H9 (cell line): ENCODE data around the gene CRY2. TPM values are rescaled to one million over a fixed set of nuclear protein-coding genes. Genes with fewer than 3 reads are reported as not detected.

Experiments used
- DNase-seq: peaks from one replicate; pipeline ENCODE4 v3.0.0-alpha.2; 2017
- H2AFZ ChIP-seq: one replicate; pipeline ENCODE4 v1.6.1; 2013; ENCODE audit warnings: mild to moderate bottlenecking, low read length, control low read depth, moderate library complexity
- H2AK5ac ChIP-seq: 2 replicates; pipeline ENCODE4 v1.6.1; 2013; ENCODE audit warnings: low read length, control low read depth, mixed read lengths; ENCODE audit not compliant: insufficient read length
- H2BK120ac ChIP-seq: one replicate; pipeline ENCODE4 v1.6.1; 2013; ENCODE audit warnings: low read depth, mild to moderate bottlenecking, low read length, control low read depth, inconsistent platforms; ENCODE audit not compliant: poor library complexity, severe bottlenecking
- H2BK12ac ChIP-seq: 2 replicates; pipeline ENCODE4 v1.6.1; 2013; ENCODE audit warnings: low read length, control low read depth, mixed read lengths, low read depth; ENCODE audit not compliant: insufficient read length
- H2BK15ac ChIP-seq: 2 replicates; pipeline ENCODE4 v1.6.1; 2013; ENCODE audit warnings: low read depth, low read length, control low read depth
- H2BK20ac ChIP-seq: one replicate; pipeline ENCODE4 v1.6.1; 2013; ENCODE audit warnings: low read depth, mild to moderate bottlenecking, low read length, control low read depth, inconsistent platforms; ENCODE audit not compliant: poor library complexity, severe bottlenecking
- H2BK5ac ChIP-seq: 2 replicates; pipeline ENCODE4 v1.6.1; 2013; ENCODE audit warnings: low read length, control low read depth, mixed read lengths; ENCODE audit not compliant: insufficient read length
- H3K14ac ChIP-seq: 2 replicates; pipeline ENCODE4 v1.6.1; 2013; ENCODE audit warnings: low read length, control low read depth; ENCODE audit not compliant: insufficient read depth
- H3K18ac ChIP-seq: 2 replicates; pipeline ENCODE4 v1.6.1; 2013; ENCODE audit warnings: low read depth, mild to moderate bottlenecking, mixed read lengths, low read length, control low read depth; ENCODE audit not compliant: insufficient read length
- H3K23ac ChIP-seq: 2 replicates; pipeline ENCODE4 v1.6.1; 2013; ENCODE audit warnings: low read length, control low read depth, mixed read lengths, low read depth; ENCODE audit not compliant: insufficient read length
- H3K23me2 ChIP-seq: 2 replicates; pipeline ENCODE4 v1.6.1; 2013; ENCODE audit warnings: low read depth, mild to moderate bottlenecking, mixed read lengths, low read length, control low read depth; ENCODE audit not compliant: insufficient read length, poor library complexity, severe bottlenecking
- H3K27ac ChIP-seq: 2 replicates; pipeline ENCODE4 v1.5.1; 2013; ENCODE audit warnings: low read length, control low read depth, mixed read lengths, low read depth; ENCODE audit not compliant: insufficient read length
- H3K27me3 ChIP-seq: 2 replicates; pipeline ENCODE4 v1.6.1; 2013; ENCODE audit warnings: low read length, control low read depth, inconsistent platforms; ENCODE audit not compliant: insufficient read depth
- H3K4ac ChIP-seq: 2 replicates; pipeline ENCODE4 v1.6.1; 2013; ENCODE audit warnings: low read depth, mild to moderate bottlenecking, control low read depth, inconsistent platforms, low read length, moderate library complexity
- H3K4me1 ChIP-seq: 2 replicates; pipeline ENCODE4 v1.6.1; 2013; ENCODE audit warnings: low read length, control low read depth, inconsistent platforms; ENCODE audit not compliant: insufficient read depth
- H3K4me2 ChIP-seq: 2 replicates; pipeline ENCODE4 v1.6.1; 2013; ENCODE audit warnings: low read length, control low read depth, mixed read lengths; ENCODE audit not compliant: insufficient read length, insufficient read depth
- H3K56ac ChIP-seq: 2 replicates; pipeline ENCODE4 v1.6.1; 2013; ENCODE audit warnings: low read depth, mild to moderate bottlenecking, mixed read lengths, low read length, control low read depth; ENCODE audit not compliant: insufficient read length
- H3K79me1 ChIP-seq: 2 replicates; pipeline ENCODE4 v1.6.1; 2013; ENCODE audit warnings: low read depth, mild to moderate bottlenecking, moderate library complexity, low read length, control low read depth, inconsistent platforms; ENCODE audit not compliant: insufficient read depth, poor library complexity, severe bottlenecking
- H3K79me2 ChIP-seq: 2 replicates; pipeline ENCODE4 v1.6.1; 2013; ENCODE audit warnings: low read length, control low read depth, inconsistent platforms; ENCODE audit not compliant: insufficient read depth
- H3K9ac ChIP-seq: 2 replicates; pipeline ENCODE4 v1.6.1; 2013; ENCODE audit warnings: low read length, control low read depth, mixed read lengths; ENCODE audit not compliant: insufficient read length; ENCODE audit errors: extremely low read depth
- H3K9me3 ChIP-seq: one replicate; pipeline ENCODE4 v1.6.1; 2013; ENCODE audit warnings: low read depth, low read length, inconsistent platforms; ENCODE audit not compliant: control insufficient read depth
- H3T11ph ChIP-seq: one replicate; pipeline ENCODE4 v1.6.1; 2013; ENCODE audit warnings: mild to moderate bottlenecking, low read length, control low read depth, inconsistent platforms
- H4K20me1 ChIP-seq: one replicate; pipeline ENCODE4 v1.6.1; 2013; ENCODE audit not compliant: control insufficient read depth, insufficient read length, insufficient read depth
- H4K5ac ChIP-seq: 2 replicates; pipeline ENCODE4 v1.6.1; 2013; ENCODE audit warnings: low read depth, mild to moderate bottlenecking, mixed read lengths, low read length, control low read depth; ENCODE audit not compliant: insufficient read length
- H4K8ac ChIP-seq: replicated peaks from 2 replicates; pipeline ENCODE4 v1.6.1; 2013; ENCODE audit warnings: low read length, control low read depth, mixed read lengths, low read depth; ENCODE audit not compliant: insufficient read length
- H4K91ac ChIP-seq: 2 replicates; pipeline ENCODE4 v1.6.1; 2013; ENCODE audit warnings: low read depth, mild to moderate bottlenecking, moderate library complexity, mixed read lengths, low read length, control low read depth; ENCODE audit not compliant: insufficient read length
- H3K27ac Mint-ChIP-seq, 3 experiments: 2 replicates in 2 of 3; 3 replicates in 1 of 3; pipeline ENCODE4 v1.8.0; 2020 to 2021; ENCODE audit warnings: mixed read lengths in 3 of 3, mild to moderate bottlenecking in 1 of 3, moderate library complexity in 1 of 3
- H3K27me3 Mint-ChIP-seq: 2 replicates; pipeline ENCODE4 v1.8.0; 2021; ENCODE audit warnings: low read depth, mild to moderate bottlenecking, moderate library complexity, mixed read lengths
- H3K36me3 Mint-ChIP-seq, 3 experiments: 2 replicates in 2 of 3; 3 replicates in 1 of 3; pipeline ENCODE4 v1.8.0; 2020 to 2021; ENCODE audit warnings: low read depth in 3 of 3, mixed read lengths in 3 of 3; ENCODE audit not compliant: insufficient read depth in 1 of 3
- H3K4me1 Mint-ChIP-seq, 2 experiments: 2 replicates each; pipeline ENCODE4 v1.8.0; 2020; ENCODE audit warnings: mixed read lengths in 2 of 2
- H3K4me3 Mint-ChIP-seq, 2 experiments: 2 replicates in 1 of 2; 3 replicates in 1 of 2; pipeline ENCODE4 v1.8.0; 2020 to 2021; ENCODE audit warnings: mild to moderate bottlenecking in 2 of 2, mixed read lengths in 2 of 2, moderate library complexity in 1 of 2
- H3K9me3 Mint-ChIP-seq, 2 experiments: 2 replicates in 1 of 2; 3 replicates in 1 of 2; pipeline ENCODE4 v1.8.0; 2020; ENCODE audit warnings: mild to moderate bottlenecking in 2 of 2, mixed read lengths in 2 of 2, moderate library complexity in 1 of 2
- WGBS: extraction: QIAGEN DNeasy Blood & Tissue Kit; methylation state at CpG from one replicate; pipeline ENCODE4 v1.1.7; 2013; ENCODE audit warnings: missing lambda C conversion rate, low lambda C conversion rate, mixed read lengths; ENCODE audit not compliant: insufficient read length; ENCODE audit errors: extremely low coverage; 5-methylcytosine and 5-hydroxymethylcytosine counted together
- total RNA-seq: library from RNA; stranded (reverse); gene quantifications from 2 replicates; pipeline ENCODE4 v1.2.1, GENCODE V29; 2021
- TF ChIP-seq, protein P1 (sequence below): fragments of 200-600 bp; sonication (generic); conservative IDR thresholded peaks from 3 replicates; pipeline ENCODE4 v1.8.0; 2021; ENCODE audit warnings: antibody characterized with exemption, mild to moderate bottlenecking

The CRY2 gene
- total RNA-seq, 1 experiment from 2014 or later, result 14.4 TPM

DNA sequence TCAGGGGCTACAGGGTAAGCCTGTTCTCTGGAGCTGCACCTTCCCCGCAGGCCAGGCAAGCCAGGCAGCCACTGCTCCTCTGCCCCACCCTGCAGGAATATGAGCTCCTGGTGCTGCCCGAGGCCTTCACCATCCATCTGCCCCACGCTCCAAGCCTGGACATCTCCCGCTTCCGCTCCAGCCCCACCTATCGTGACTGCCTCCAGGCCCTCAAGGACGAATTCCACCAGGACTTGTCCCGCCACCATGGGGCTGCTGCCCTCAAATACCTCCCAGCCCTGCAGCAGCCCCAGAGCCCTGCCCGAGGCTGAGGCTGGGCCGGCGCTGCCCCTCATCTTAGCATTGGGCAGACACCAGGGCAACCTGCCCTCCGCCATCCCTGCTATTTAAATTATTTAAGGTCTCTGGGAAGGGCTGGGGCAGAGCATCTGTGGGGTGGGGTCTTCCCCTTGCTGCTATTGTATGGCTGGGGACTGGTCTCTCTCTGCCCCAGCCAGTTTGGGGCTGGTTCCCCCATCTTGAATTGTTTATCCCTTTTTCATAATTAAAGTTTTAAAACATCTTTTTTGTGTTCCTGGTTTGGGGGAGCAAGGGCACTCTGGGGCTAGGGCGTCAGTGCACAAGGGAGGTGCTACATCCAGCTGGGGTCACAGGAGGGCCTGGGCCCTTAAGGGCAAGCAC is 81.4 kb downstream of the CRY2 start:
- no peak overlapping the region for H3K14ac ChIP-seq
- H3K4me1 Mint-ChIP-seq, result peaks cover 11 to 13% of the 10 kb centered on the region in 2 experiments
- no peak overlapping the region for H3K27ac Mint-ChIP-seq
- no peak overlapping the region for H3K56ac ChIP-seq
- H3K4me1 ChIP-seq, result no peaks in the 10 kb centered on the region
- H4K91ac ChIP-seq, result no peak overlapping the region
- no peak overlapping the region for H2BK20ac ChIP-seq
- H3K9ac ChIP-seq, result no peak overlapping the region
- no peaks in the 10 kb centered on the region; the same call in 1 of the 2 replicates for H3K79me2 ChIP-seq
- no peak overlapping the region for H3K27ac ChIP-seq
- no peak overlapping the region for H3K23ac ChIP-seq
- no peaks in the 10 kb centered on the region for H4K20me1 ChIP-seq
- no peak overlapping the region for H2BK15ac ChIP-seq
- no peaks in the 10 kb centered on the region for H3K27me3 ChIP-seq
- no peak overlapping the region for H2BK120ac ChIP-seq
- no peaks in the 10 kb centered on the region for H3K23me2 ChIP-seq
- no peak overlapping the region for H2AFZ ChIP-seq
- peaks cover 2% of the 10 kb centered on the region; the same call in 1 of the 2 replicates for H3K27me3 Mint-ChIP-seq
- peak; percentile 29 for DNase-seq
- no peak overlapping the region for H3K4me2 ChIP-seq
- H3K9me3 Mint-ChIP-seq, result no peaks in the 10 kb centered on the region
- no peak overlapping the region for H4K8ac ChIP-seq
- H2BK12ac ChIP-seq, result no peak overlapping the region
- H4K5ac ChIP-seq, result no peak overlapping the region
- H3T11ph ChIP-seq, result no peak overlapping the region
- H3K4me3 Mint-ChIP-seq, result no peak overlapping the region
- H3K4ac ChIP-seq, result no peak overlapping the region
- TF ChIP-seq, protein P1, sequence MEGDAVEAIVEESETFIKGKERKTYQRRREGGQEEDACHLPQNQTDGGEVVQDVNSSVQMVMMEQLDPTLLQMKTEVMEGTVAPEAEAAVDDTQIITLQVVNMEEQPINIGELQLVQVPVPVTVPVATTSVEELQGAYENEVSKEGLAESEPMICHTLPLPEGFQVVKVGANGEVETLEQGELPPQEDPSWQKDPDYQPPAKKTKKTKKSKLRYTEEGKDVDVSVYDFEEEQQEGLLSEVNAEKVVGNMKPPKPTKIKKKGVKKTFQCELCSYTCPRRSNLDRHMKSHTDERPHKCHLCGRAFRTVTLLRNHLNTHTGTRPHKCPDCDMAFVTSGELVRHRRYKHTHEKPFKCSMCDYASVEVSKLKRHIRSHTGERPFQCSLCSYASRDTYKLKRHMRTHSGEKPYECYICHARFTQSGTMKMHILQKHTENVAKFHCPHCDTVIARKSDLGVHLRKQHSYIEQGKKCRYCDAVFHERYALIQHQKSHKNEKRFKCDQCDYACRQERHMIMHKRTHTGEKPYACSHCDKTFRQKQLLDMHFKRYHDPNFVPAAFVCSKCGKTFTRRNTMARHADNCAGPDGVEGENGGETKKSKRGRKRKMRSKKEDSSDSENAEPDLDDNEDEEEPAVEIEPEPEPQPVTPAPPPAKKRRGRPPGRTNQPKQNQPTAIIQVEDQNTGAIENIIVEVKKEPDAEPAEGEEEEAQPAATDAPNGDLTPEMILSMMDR, result no peak
- peaks cover 22 to 71% (median 69%) of the 10 kb centered on the region in 3 experiments for H3K36me3 Mint-ChIP-seq
- H2BK5ac ChIP-seq, result no peak overlapping the region
- H3K79me1 ChIP-seq, result no peaks in the 10 kb centered on the region
- H3K18ac ChIP-seq, result no peak overlapping the region
- H2AK5ac ChIP-seq, result no peak overlapping the region
- H3K9me3 ChIP-seq, result no peaks in the 10 kb centered on the region
- no CpG with 5 or more reads among the region's 13 CpGs for WGBS
